ENCODE results near the gene ADAMTS10. TPM values are rescaled to one million over a fixed set of nuclear protein-coding genes. Genes with fewer than 3 reads are reported as not detected.

The ADAMTS10 gene
- total RNA-seq, 1 experiment from 2014 or later = 26.5 TPM

DNA sequence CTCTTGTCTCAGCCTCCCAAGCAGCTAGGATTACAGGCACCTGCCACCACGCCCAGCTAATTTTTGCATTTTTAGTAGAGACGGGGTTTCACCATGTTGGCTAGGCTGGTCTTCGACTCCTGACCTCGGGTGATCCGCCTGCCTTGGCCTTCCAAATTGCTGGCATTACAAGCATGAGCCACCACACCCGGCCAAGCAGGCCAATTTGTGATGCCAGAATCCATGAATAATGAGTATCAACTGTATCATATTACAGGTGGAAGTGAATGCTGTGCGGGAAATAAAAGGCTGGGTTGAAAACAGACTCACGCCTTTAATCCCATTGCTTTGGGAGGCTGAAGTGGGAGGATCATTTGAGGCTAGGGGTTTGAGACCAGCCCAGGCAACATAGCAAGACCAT, 16.3 kb upstream of the ADAMTS10 start:
- Mint-ChIP-seq H3K4me1 (peaks cover 11 to 17% of the 10 kb centered on the region in 2 experiments), H3K27ac (no peak overlapping the region; a peak in 1 of 7 replicates), H3K27me3 (ENCODE audit: low read depth) (peaks cover 3% of the 10 kb centered on the region; the same call in 1 of the 2 replicates), H3K9me3 (peaks cover 3% of the 10 kb centered on the region in 2 experiments; a peak in 4 of 5 replicates), H3K4me3 (no peak overlapping the region), H3K36me3 (ENCODE audit: insufficient read depth in 1 of 3, low read depth in 3 of 3) (no peaks in the 10 kb centered on the region)
- no peak overlapping the region for H2BK20ac ChIP-seq (ENCODE audit: low read depth, low read length, poor library complexity, severe bottlenecking)
- no peak overlapping the region for H2BK5ac ChIP-seq (ENCODE audit: insufficient read length, low read length)
- H2BK120ac ChIP-seq (ENCODE audit: low read depth, low read length, poor library complexity, severe bottlenecking) = no peak overlapping the region
- no CpG with 5 or more reads among the region's 8 CpGs for WGBS (ENCODE audit: extremely low coverage, insufficient read length, low lambda C conversion rate)
- H3K23me2 ChIP-seq (ENCODE audit: insufficient read length, low read depth, low read length, poor library complexity, severe bottlenecking) = no peaks in the 10 kb centered on the region
- H3K9me3 ChIP-seq (ENCODE audit: control insufficient read depth, low read depth, low read length) = no peaks in the 10 kb centered on the region
- no peak overlapping the region for H3K23ac ChIP-seq (ENCODE audit: insufficient read length, low read depth, low read length)
- H3K56ac ChIP-seq (ENCODE audit: insufficient read length, low read depth, low read length) = no peak overlapping the region
- H4K91ac ChIP-seq (ENCODE audit: insufficient read length, low read depth, low read length) = no peak overlapping the region
- no peak overlapping the region for H4K5ac ChIP-seq (ENCODE audit: insufficient read length, low read depth, low read length)
- no peaks in the 10 kb centered on the region for H3K4me1 ChIP-seq (ENCODE audit: insufficient read depth, low read length)
- H4K8ac ChIP-seq (replicated peaks; ENCODE audit: insufficient read length, low read depth, low read length) = no peak overlapping the region
- H3K14ac ChIP-seq (ENCODE audit: insufficient read depth, low read length) = no peak overlapping the region
- H3K27ac ChIP-seq (ENCODE audit: insufficient read length, low read depth, low read length) = no peak overlapping the region
- H3K4ac ChIP-seq (ENCODE audit: low read depth, low read length) = no peak overlapping the region
- no peak overlapping the region for H3T11ph ChIP-seq (ENCODE audit: low read length)
- no peak overlapping the region for H2BK12ac ChIP-seq (ENCODE audit: insufficient read length, low read depth, low read length)
- H3K79me2 ChIP-seq (ENCODE audit: insufficient read depth, low read length) = no peaks in the 10 kb centered on the region
- TF ChIP-seq, protein P1, sequence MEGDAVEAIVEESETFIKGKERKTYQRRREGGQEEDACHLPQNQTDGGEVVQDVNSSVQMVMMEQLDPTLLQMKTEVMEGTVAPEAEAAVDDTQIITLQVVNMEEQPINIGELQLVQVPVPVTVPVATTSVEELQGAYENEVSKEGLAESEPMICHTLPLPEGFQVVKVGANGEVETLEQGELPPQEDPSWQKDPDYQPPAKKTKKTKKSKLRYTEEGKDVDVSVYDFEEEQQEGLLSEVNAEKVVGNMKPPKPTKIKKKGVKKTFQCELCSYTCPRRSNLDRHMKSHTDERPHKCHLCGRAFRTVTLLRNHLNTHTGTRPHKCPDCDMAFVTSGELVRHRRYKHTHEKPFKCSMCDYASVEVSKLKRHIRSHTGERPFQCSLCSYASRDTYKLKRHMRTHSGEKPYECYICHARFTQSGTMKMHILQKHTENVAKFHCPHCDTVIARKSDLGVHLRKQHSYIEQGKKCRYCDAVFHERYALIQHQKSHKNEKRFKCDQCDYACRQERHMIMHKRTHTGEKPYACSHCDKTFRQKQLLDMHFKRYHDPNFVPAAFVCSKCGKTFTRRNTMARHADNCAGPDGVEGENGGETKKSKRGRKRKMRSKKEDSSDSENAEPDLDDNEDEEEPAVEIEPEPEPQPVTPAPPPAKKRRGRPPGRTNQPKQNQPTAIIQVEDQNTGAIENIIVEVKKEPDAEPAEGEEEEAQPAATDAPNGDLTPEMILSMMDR (conservative IDR thresholded peaks at IDR 0.05) = no peak
- no peak overlapping the region for H3K18ac ChIP-seq (ENCODE audit: insufficient read length, low read depth, low read length)
- no peak overlapping the region for H3K4me2 ChIP-seq (ENCODE audit: insufficient read depth, insufficient read length, low read length)
- H2AK5ac ChIP-seq (ENCODE audit: insufficient read length, low read length) = no peak overlapping the region
- no peaks in the 10 kb centered on the region for H4K20me1 ChIP-seq (ENCODE audit: control insufficient read depth, insufficient read depth, insufficient read length)
- no peak for DNase-seq
- no peaks in the 10 kb centered on the region for H3K79me1 ChIP-seq (ENCODE audit: insufficient read depth, low read depth, low read length, poor library complexity, severe bottlenecking)
- H3K9ac ChIP-seq (ENCODE audit: extremely low read depth, insufficient read length, low read length) = no peak overlapping the region
- no peak overlapping the region for H2AFZ ChIP-seq (ENCODE audit: low read length)
- no peak overlapping the region for H2BK15ac ChIP-seq (ENCODE audit: low read depth, low read length)
- H3K27me3 ChIP-seq (ENCODE audit: insufficient read depth, low read length) = no peaks in the 10 kb centered on the region

Measured in H9 (cell line).